HG03039 (cell line): Measurements from ENCODE around the gene NKAPL.
A peak's percentile ranks its signal among the peaks of the same experiment; 100 is the strongest.

ENCODE experiments used
- ATAC-seq: cut with Tn5 transposase; IDR thresholded peaks from one replicate; pipeline ENCODE4 v1.9.1; 2021; ENCODE audit warnings: mild to moderate bottlenecking, moderate library complexity; ENCODE audit not compliant: unreplicated experiment

The NKAPL gene

GRCh38 chr6:28258877-28259777 lies at the start of gene NKAPL:
Gene NKAPL, plus strand, starts transcription at chr6:28259297. Its CDS starts 75 bp downstream, at chr6:28259372.
- ATAC-seq, result no peak

- ATAC-seq, result no peak
These were observed 49.2 kb upstream of the NKAPL start for GRCh38 chr6:28209753-28210535.

GRCh38 chr6:28211840-28212509 lies 47.1 kb upstream of the NKAPL start:
- no peak for ATAC-seq

GRCh38 chr6:28212510-28213212 lies 46.4 kb upstream of the NKAPL start:
- peak; percentile 58 for ATAC-seq

GRCh38 chr6:28213213-28213523 lies 45.9 kb upstream of the NKAPL start:
- ATAC-seq, result no peak

GRCh38 chr6:28215425-28215824 lies 43.7 kb upstream of the NKAPL start:
- no peak for ATAC-seq

GRCh38 chr6:28217890-28218289 lies 41.2 kb upstream of the NKAPL start:
- ATAC-seq, result no peak

- ATAC-seq, result no peak
These were observed 40.5 kb upstream of the NKAPL start for GRCh38 chr6:28218312-28219248.

- ATAC-seq, result no peak
These were observed 38.6 kb upstream of the NKAPL start for GRCh38 chr6:28220257-28221133.

GRCh38 chr6:28224131-28225055 lies 34.7 kb upstream of the NKAPL start:
- no peak for ATAC-seq

- ATAC-seq, result peak; percentile 87
These were observed 33.9 kb upstream of the NKAPL start, which contains the start of gene ZSCAN9 for GRCh38 chr6:28225056-28225834. Gene ZSCAN9, plus strand, starts transcription at chr6:28225275. Its CDS starts 1,810 bp downstream, at chr6:28227085.

GRCh38 chr6:28226460-28226859 lies 32.6 kb upstream of the NKAPL start:
- ATAC-seq, result no peak

GRCh38 chr6:28232785-28233184 lies 26.3 kb upstream of the NKAPL start:
- ATAC-seq, result no peak

GRCh38 chr6:28235912-28236452 lies 23.1 kb upstream of the NKAPL start:
- no peak for ATAC-seq

- no peak for ATAC-seq
These were observed 19.5 kb upstream of the NKAPL start for GRCh38 chr6:28239636-28240035.

GRCh38 chr6:28240471-28240870 lies 18.6 kb upstream of the NKAPL start:
- no peak for ATAC-seq

GRCh38 chr6:28243946-28244345 lies 15.2 kb upstream of the NKAPL start:
- ATAC-seq, result no peak
